SK-N-SH (cell line): ENCODE results near the gene MT1M. TPM values are rescaled to one million over a fixed set of nuclear protein-coding genes. Genes with fewer than 3 reads are reported as not detected.

Experiments
- polyA plus RNA-seq, 3 experiments: library from polyadenylated mRNA; depleted of rRNA; stranded (reverse); fragments of >200 nt; gene quantifications; 2 replicates each; pipeline ENCODE4 v1.2.3, GENCODE V29; 2012

MT1M gene
- polyA plus RNA-seq, 1 of the 3 experiments (the other 2 are of a cell fraction) = 1.3 TPM

Other genes with a start within 250 kb of the MT1M start
- gene AMFR, start 207.1 kb upstream of the MT1M start, polyA plus RNA-seq (2012; rRNA removed) = 52.9 and 65.3 TPM in 2 replicates
- gene NUDT21, start 181.3 kb upstream of the MT1M start, polyA plus RNA-seq (2012; rRNA removed) = 42.2 and 45.5 TPM in 2 replicates
- 29.9 and 35.6 TPM in 2 replicates for gene OGFOD1, start 181.1 kb upstream of the MT1M start, polyA plus RNA-seq (2012; rRNA removed)
- gene BBS2, start 112.6 kb upstream of the MT1M start, polyA plus RNA-seq (2012; rRNA removed) = 74.3 and 93.5 TPM in 2 replicates
- gene MT4, start 67.6 kb upstream of the MT1M start, polyA plus RNA-seq (2012; rRNA removed) = not detected in 2 replicates
- gene MT3, start 43.1 kb upstream of the MT1M start, polyA plus RNA-seq (2012; rRNA removed) = 0.43 TPM in 1 of 2 replicates, not detected in the other
- 79.9 and 133 TPM in 2 replicates for gene MT2A, start 24.1 kb upstream of the MT1M start, polyA plus RNA-seq (2012; rRNA removed)
- gene MT1E, start 6.9 kb upstream of the MT1M start, polyA plus RNA-seq (2012; rRNA removed) = 106 and 205 TPM in 2 replicates
- gene MT1A, start 6.0 kb downstream of the MT1M start, polyA plus RNA-seq (2012; rRNA removed) = 3.5 and 5.4 TPM in 2 replicates
- gene MT1B, start 19.2 kb downstream of the MT1M start, polyA plus RNA-seq (2012; rRNA removed) = not detected in 2 replicates
- gene MT1F, start 25.3 kb downstream of the MT1M start, polyA plus RNA-seq (2012; rRNA removed) = 9.5 and 13.0 TPM in 2 replicates
- 0.50 and 1.2 TPM in 2 replicates for gene MT1G, start 35.4 kb downstream of the MT1M start, polyA plus RNA-seq (2012; rRNA removed)
- gene MT1H, start 37.2 kb downstream of the MT1M start, polyA plus RNA-seq (2012; rRNA removed) = not detected in 2 replicates
- gene MT1X, start 49.8 kb downstream of the MT1M start, polyA plus RNA-seq (2012; rRNA removed) = 202 and 213 TPM in 2 replicates
- 41.5 and 43.1 TPM in 2 replicates for gene NUP93, start 97.5 kb downstream of the MT1M start, polyA plus RNA-seq (2012; rRNA removed)
- gene SLC12A3, start 232.5 kb downstream of the MT1M start, polyA plus RNA-seq (2012; rRNA removed) = not detected in 2 replicates